Kidney tubule cell (primary cell): ENCODE results near the gene STAMBPL1.
"Not testable (repeated sequence)": the region's sequence is repeated elsewhere in the genome, so short reads cannot be mapped to it uniquely, and the experiment has no call there.

Experiments used
- DNase-seq: peaks from one replicate; pipeline ENCODE4 v3.0.0-alpha.2; 2018; ENCODE audit warnings: low spot score

Gene STAMBPL1

GRCh38 chr10:88879534-88880281 is at the start of gene STAMBPL1:
Gene STAMBPL1, plus strand, starts transcription at chr10:88880245. Its CDS starts 21,464 bp downstream, at chr10:88901709.
- no peak for DNase-seq

DNA sequence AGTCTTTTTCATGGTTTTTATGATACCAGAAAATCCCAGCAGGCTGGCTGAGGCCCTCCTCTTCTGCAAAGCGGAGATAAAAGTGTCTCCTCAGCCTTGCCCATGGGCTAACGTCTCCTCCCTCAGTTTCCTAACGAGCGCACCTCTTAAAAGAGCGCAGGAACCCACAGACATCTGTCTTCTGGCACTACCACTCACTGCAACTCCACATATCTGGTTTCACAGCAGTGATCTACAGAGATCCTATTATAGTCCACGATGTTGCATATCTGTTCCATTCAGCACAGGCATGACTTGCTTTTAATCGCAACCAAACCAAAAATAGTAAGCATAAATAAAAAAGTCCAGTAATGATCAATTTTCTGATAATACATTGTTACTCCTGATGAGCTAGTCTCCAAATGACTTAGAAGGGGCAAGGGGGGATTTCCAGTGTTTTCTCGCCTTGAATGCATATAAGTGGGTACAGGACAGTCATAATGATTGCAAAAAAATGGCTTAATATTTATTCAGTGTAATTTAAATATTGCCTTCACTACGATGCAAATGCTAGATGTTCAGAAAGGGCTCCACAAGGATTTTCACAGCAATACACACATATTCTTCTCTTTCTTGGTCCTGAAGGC is 49.3 kb upstream of the STAMBPL1 start:
- DNase-seq, result no peak

DNA sequence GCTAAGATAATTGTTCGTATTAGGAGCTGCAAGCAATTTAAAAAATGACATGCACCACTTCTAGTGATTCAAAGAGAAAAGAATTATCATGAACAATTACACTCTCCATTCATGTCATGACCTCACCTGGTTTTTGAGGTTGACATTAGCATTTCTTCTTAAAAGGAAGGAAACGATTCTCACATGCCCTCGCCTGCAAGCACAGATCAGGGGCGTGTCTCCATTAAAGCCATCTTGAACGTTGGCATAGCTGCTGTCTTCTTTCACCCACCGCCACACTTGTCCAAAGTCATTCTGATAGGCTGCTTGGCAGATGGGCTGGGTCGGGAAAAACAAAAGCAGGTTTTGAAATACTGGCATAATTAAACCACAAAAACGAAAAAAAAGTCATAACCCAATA is 48.3 kb upstream of the STAMBPL1 start:
- no peak for DNase-seq

DNA sequence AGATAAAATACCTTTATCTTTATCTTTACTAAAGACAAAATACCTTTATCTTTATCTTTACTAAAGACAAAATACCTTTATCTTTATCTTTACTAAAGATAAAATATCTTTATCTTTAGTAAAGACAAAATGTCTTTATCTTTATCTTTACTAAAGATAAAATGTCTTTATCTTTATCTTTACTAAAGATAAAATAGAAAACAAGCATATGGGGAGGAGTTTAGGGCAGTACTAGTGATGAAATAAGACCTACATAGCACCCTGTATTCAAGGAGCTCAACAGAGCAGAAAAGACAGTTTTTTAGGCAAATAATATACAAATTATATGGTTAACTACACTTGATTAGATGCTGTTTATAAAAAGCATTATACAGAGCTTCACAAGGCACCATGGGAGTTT is 47.7 kb upstream of the STAMBPL1 start:
- no peak for DNase-seq

DNA sequence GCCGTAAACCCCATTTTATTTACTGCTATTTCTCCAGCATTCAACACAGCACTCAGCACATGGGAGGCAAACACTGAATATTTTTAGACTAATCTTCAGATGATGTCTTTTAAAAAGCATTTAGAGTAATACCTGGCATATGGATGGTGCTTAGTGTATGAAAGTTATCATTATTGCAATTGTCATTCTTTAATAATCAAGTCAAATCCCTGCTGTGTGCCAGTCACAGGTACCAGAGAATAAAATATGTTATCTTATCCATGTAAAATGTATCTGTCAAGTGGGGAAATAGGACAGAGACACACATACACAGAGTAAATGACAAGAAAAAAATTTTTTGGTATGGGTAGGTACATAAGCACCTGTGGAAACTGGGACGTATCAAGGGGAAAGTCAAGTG is 46.9 kb upstream of the STAMBPL1 start:
- DNase-seq, result no peak

- no peak for DNase-seq
Measured at GRCh38 chr10:88833723-88834122, 46.3 kb upstream of the STAMBPL1 start.

- DNase-seq, result peak; percentile 85
Measured at GRCh38 chr10:88835096-88835909, 44.7 kb upstream of the STAMBPL1 start.

DNA sequence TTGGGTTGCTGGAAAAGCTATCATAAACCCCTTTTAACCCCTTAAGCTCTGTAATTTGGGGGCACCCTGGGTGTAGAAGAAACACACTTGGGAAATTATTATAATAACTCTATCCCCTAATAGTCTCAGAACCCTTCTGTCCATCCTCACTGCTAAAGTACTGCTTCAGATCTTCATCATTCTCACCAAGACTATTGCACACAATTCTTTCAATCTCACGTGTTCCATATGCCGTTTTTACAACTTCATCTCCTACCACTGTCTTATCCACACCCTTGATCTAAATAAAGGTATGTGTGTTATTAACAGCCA is 44.2 kb upstream of the STAMBPL1 start:
- no peak for DNase-seq

GRCh38 chr10:88837632-88838031 is 42.4 kb upstream of the STAMBPL1 start:
- not testable (repeated sequence) for DNase-seq

GRCh38 chr10:88838766-88839350 is 41.2 kb upstream of the STAMBPL1 start:
- peak; percentile 16 for DNase-seq

- DNase-seq, result peak; percentile 68
Measured at GRCh38 chr10:88840104-88840503, 39.9 kb upstream of the STAMBPL1 start.

GRCh38 chr10:88840881-88841280 is 39.2 kb upstream of the STAMBPL1 start:
- no peak for DNase-seq

DNA sequence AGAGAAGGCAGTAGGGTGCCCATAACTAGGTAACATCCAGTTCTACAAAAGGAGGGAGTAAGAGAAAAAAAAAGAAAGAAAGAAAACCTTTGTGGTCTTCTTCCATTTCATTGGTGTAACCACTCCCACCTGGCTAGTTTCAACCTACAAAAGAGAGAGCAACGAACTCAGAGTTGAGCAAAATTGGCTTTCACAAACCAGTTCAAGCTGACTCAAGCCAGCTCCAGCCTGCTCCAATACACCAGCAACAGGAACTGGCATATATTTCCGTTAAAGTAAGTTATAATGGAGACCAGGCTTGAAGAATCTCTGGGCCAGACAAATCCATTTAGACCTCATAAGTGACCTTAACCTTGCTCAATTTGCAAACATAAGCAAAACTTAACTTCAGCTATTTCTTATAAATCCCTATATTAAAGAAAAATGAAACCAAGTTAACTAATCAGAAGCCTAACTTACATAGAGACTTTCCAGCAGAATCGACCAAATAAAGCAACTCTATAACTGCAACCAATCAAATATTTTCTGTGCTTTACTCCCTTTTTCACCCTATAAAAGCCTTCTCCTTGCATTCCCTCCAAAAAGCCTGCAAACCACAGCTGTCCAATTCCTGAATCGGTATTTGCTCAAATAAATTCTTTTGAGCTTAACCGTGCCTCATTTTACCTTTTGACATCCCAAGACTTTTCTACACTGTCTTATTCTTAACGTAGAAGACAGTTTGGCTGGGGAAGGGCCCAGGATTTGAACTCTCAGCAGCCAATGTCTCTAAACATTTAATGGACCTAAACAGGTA is 38.5 kb upstream of the STAMBPL1 start:
- DNase-seq, result no peak

GRCh38 chr10:88843171-88843570 is 36.9 kb upstream of the STAMBPL1 start:
- no peak for DNase-seq

- DNase-seq, result peak; percentile 82
Measured at GRCh38 chr10:88848499-88848898, 31.5 kb upstream of the STAMBPL1 start.

GRCh38 chr10:88849234-88849633 is 30.8 kb upstream of the STAMBPL1 start:
- DNase-seq, result peak; percentile 44

GRCh38 chr10:88850712-88851111 is 29.3 kb upstream of the STAMBPL1 start:
- DNase-seq, result no peak

DNA sequence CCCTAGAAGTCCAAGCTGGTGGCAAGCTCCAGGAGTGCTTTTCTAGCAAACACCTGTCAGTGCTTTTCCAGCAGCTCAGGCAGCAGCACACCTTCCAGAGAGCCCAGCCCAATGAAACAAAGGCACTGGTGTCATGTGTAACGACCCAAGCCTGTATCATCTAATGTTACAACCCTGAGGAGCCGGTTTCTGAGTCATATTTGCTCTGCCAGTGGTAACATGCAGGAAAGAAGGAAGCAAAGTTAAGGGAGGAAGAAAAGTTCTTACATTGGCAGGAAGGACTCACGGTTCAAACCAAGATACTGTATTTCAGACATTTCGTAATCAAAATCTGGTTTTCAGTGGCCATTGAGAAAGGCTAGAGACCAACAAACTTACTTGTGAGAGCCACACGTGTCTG is 28.3 kb upstream of the STAMBPL1 start, which contains the start of gene ANKRD22:
TSS of gene ANKRD22 (minus strand) at position 139 of the 400 bp plus-strand sequence. CDS start 237 bp downstream, outside the sequence.
- peak; percentile 89 for DNase-seq

GRCh38 chr10:88852327-88852726 is 27.7 kb upstream of the STAMBPL1 start:
- DNase-seq, result no peak

DNA sequence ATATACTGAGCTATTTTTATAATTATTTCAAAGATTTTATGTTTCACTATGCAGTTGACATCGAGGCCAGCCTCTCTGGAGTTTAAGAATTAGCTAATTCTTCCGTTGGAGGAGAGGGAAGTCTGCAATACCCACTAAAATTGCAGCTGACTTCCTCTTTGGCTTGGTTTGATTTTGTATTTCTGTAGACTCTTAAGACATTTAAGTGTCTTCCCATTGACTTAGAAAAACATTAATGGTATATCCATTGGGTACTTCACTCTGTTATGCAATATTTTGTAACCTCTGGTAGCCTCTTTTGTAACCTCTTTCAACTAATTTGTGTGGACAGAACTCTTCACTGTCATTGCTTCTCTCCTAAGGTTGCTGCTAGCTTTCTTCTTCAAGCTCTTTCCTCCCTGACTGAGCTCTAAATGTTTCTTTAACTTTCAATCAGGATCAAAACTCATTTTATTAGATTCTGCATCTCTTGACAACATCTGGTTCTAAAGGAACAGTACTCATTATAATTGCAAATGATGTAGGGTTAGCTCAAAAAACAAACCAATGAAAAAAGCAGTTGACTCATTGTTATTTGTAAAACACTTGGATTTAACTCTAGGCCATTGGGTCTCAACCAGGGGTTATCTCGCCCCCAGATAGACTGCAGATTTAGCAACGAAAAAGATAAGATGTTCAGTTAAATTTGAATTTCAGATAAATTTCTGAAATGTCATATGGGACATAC is 26.7 kb upstream of the STAMBPL1 start:
- DNase-seq, result no peak

- DNase-seq, result no peak
Measured at GRCh38 chr10:88854684-88855083, 25.4 kb upstream of the STAMBPL1 start.
